ENCODE data around the gene SYMPK.

Gene SYMPK

GRCh38 chr19:45768984-45769782, 93.8 kb downstream of the SYMPK start, which contains the start of gene SIX5:
TSS of gene SIX5 (minus strand) at chr19:45769252. CDS start at chr19:45768844, 408 bp downstream.
- peak; percentile 70 for ATAC-seq
- TF ChIP-seq ZC3H10 (CRISPR knock-in tag; IDR thresholded peaks at IDR 0.05) = 0 out of 2 replicates have a peak, but pooled peaks have one; percentile 14
- no peak for TF ChIP-seq CSRNP3 (CRISPR knock-in tag; IDR thresholded peaks at IDR 0.05)
- 0 out of 2 replicates have a peak, but pooled peaks have one; percentile 7 for TF ChIP-seq GLIS3 (CRISPR knock-in tag; IDR thresholded peaks at IDR 0.05)
- no peak for TF ChIP-seq SNAI2 (CRISPR knock-in tag; IDR thresholded peaks at IDR 0.05)
- peak; percentile 57; the same call in 1 of the 2 replicates for TF ChIP-seq TOX (CRISPR knock-in tag; IDR thresholded peaks at IDR 0.05; ENCODE audit: borderline replicate concordance)
- peak; percentile 91 for TF ChIP-seq PATZ1 (CRISPR knock-in tag; IDR thresholded peaks at IDR 0.05; ENCODE audit: borderline replicate concordance)
- peak; percentile 29; the same call in 1 of the 2 replicates for TF ChIP-seq TCF4 (CRISPR knock-in tag; IDR thresholded peaks at IDR 0.05; ENCODE audit: borderline replicate concordance)
- no peak for TF ChIP-seq TSHZ2 (CRISPR knock-in tag; IDR thresholded peaks at IDR 0.05)
- TF ChIP-seq CREB5 (CRISPR knock-in tag; IDR thresholded peaks at IDR 0.05; ENCODE audit: low read depth) = no peak
- no peak for TF ChIP-seq CSDC2 (CRISPR knock-in tag; IDR thresholded peaks at IDR 0.05)

GRCh38 chr19:45768655-45768983, 94.3 kb downstream of the SYMPK start:
- ATAC-seq = no peak
- TF ChIP-seq OSR1 (CRISPR knock-in tag; IDR thresholded peaks at IDR 0.05) (no peak), SNAI2 (CRISPR knock-in tag; IDR thresholded peaks at IDR 0.05) (no peak), ZC3H10 (CRISPR knock-in tag; IDR thresholded peaks at IDR 0.05) (no peak), BACH2 (CRISPR knock-in tag; IDR thresholded peaks at IDR 0.05; ENCODE audit: borderline replicate concordance) (no peak), TOX (CRISPR knock-in tag; IDR thresholded peaks at IDR 0.05; ENCODE audit: borderline replicate concordance) (no peak), RARB (CRISPR knock-in tag; IDR thresholded peaks at IDR 0.05) (no peak), CREB5 (CRISPR knock-in tag; IDR thresholded peaks at IDR 0.05; ENCODE audit: low read depth) (no peak), ARNTL (CRISPR knock-in tag; IDR thresholded peaks at IDR 0.05; ENCODE audit: borderline replicate concordance, low read depth) (no peak), ESRRG (CRISPR knock-in tag; IDR thresholded peaks at IDR 0.05) (no peak), CSDC2 (CRISPR knock-in tag; IDR thresholded peaks at IDR 0.05) (no peak)

GRCh38 chr19:45767881-45768654, 94.9 kb downstream of the SYMPK start:
- TF ChIP-seq PPARA (CRISPR knock-in tag; IDR thresholded peaks at IDR 0.05; ENCODE audit: borderline replicate concordance) (no peak), OSR1 (CRISPR knock-in tag; IDR thresholded peaks at IDR 0.05) (no peak), ARNTL (CRISPR knock-in tag; IDR thresholded peaks at IDR 0.05; ENCODE audit: borderline replicate concordance, low read depth) (no peak), CSRNP3 (CRISPR knock-in tag; IDR thresholded peaks at IDR 0.05) (no peak), TSHZ2 (CRISPR knock-in tag; IDR thresholded peaks at IDR 0.05) (no peak), PATZ1 (CRISPR knock-in tag; IDR thresholded peaks at IDR 0.05; ENCODE audit: borderline replicate concordance) (no peak), ISL1 (CRISPR knock-in tag; IDR thresholded peaks at IDR 0.05) (no peak), ZNF70 (CRISPR knock-in tag; IDR thresholded peaks at IDR 0.05) (no peak)
- ATAC-seq = peak; percentile 5
